ENCODE results near the gene CAMP.
A peak's percentile ranks its signal among the peaks of the same experiment; 100 is the strongest.

Gene CAMP

DNA sequence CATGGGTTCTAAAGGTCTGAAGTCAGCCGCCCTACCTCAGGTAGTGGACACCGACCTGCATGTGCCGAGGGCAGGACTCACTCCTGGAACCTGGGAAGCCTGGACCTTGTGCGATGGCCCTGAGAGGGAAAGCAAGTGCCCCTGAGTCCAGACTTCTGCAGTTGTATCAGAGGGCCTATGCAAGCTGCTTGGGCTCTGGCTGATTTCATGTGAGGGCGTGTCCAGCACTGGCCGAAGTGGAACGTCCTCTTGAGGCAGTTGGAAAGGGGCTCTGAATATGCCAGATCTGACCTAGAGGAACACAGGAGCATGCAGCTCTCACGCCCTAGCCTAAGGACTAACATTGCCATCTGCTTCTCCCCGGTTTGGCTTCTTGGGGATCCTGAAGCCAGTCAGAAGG, 2.5 kb upstream of the CAMP start:
- no peak for DNase-seq (ENCODE audit: insufficient read length, low spot score)
- FAIRE-seq, result no peak
- TF ChIP-seq, protein P1, sequence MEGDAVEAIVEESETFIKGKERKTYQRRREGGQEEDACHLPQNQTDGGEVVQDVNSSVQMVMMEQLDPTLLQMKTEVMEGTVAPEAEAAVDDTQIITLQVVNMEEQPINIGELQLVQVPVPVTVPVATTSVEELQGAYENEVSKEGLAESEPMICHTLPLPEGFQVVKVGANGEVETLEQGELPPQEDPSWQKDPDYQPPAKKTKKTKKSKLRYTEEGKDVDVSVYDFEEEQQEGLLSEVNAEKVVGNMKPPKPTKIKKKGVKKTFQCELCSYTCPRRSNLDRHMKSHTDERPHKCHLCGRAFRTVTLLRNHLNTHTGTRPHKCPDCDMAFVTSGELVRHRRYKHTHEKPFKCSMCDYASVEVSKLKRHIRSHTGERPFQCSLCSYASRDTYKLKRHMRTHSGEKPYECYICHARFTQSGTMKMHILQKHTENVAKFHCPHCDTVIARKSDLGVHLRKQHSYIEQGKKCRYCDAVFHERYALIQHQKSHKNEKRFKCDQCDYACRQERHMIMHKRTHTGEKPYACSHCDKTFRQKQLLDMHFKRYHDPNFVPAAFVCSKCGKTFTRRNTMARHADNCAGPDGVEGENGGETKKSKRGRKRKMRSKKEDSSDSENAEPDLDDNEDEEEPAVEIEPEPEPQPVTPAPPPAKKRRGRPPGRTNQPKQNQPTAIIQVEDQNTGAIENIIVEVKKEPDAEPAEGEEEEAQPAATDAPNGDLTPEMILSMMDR (IDR thresholded peaks at IDR 0.05; ENCODE audit: insufficient read depth, missing control alignments), result no peak

DNA sequence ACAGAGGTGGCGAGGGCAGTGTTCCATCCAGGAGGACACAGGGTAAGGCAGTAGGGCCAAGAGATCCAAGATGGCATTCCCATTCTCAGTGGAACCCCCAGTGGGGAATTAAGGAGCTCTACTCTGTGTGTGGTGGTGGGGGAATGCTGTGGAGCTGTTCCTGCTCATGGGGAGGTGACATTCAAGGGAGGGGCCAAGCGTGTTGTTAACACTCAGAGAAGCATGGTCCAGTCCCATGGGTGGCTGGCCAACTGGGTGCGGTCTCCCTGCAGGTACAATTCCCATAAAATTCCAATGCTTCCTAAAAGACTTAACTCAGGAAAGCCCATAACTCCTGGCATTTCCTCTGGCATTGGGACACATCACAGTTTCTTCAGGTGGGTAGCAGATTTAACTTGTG, 2.3 kb downstream of the CAMP start:
- FAIRE-seq (no peak), DNase-seq (ENCODE audit: insufficient read length, low spot score) (no peak)
- TF ChIP-seq, protein P1 (IDR thresholded peaks at IDR 0.05; ENCODE audit: insufficient read depth, missing control alignments), result no peak

DNA sequence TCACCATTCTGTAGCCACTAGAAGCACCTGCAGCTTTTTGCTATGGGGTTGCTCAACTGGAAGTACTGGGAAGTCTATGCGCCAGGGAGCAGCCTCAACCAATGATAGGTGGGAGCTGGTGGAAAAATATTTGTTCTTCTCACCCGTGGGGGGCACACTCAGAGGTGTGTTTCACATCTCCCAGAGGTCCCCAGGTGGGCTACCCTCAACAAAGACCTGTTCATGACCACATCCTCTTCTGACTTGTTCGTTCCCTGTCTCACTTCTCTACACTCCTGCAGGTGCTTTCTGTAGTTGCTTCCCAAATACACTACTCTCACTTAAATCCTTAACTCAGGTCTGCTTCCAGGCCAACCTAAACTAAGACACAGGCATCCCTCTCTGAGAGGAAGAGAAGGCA, 3.6 kb downstream of the CAMP start:
- no peak for DNase-seq (ENCODE audit: insufficient read length, low spot score)
- FAIRE-seq, result no peak
- TF ChIP-seq, protein P1 (IDR thresholded peaks at IDR 0.05; ENCODE audit: insufficient read depth, missing control alignments), result no peak

DNA sequence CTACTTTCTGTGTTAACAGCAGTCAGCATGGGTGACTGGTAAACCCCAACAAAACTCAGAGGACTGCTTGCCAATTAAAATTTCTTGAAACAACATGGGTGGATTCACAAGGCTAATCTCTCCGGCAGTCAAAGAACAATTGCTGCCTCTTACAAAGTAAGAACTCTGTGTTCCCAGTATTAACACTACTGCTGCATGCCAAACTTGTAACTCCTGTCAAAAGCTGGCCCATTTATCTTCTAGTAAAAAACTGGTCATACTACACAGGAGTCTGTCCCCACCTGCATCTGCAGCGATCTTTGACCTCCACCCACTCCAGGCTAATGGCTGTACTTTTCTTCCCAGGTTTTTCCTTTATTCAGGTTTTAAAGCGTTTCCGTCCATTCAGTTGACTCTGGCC, 8.9 kb downstream of the CAMP start:
- TF ChIP-seq, protein P1 (IDR thresholded peaks at IDR 0.05; ENCODE audit: insufficient read depth, missing control alignments), result no peak
- FAIRE-seq, result no peak
- DNase-seq (ENCODE audit: insufficient read length, low spot score), result no peak

DNA sequence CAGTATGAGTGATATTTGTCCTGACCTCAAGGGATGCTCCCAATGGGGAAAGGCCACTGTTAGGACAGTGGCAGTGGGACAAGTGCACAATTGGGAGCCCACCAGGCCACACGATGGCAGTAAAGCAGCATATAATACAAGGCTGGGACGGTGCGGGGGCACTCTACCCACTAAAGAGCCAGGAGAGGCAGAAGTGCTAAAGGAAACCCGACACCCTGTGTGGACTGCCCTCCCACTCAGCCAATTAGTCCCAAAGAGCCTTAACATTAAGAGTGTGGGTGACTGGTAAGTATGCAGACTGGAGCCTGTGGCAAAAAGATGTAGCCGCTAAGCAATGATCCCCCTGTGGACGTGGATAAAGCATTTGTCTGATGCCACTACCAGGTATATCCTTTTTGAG, 9.4 kb downstream of the CAMP start:
- DNase-seq (ENCODE audit: insufficient read length, low spot score) (peak; percentile 51), FAIRE-seq (peak; percentile 68)
- TF ChIP-seq, protein P1 (IDR thresholded peaks at IDR 0.05; ENCODE audit: insufficient read depth, missing control alignments), result peak; percentile 88

DNA sequence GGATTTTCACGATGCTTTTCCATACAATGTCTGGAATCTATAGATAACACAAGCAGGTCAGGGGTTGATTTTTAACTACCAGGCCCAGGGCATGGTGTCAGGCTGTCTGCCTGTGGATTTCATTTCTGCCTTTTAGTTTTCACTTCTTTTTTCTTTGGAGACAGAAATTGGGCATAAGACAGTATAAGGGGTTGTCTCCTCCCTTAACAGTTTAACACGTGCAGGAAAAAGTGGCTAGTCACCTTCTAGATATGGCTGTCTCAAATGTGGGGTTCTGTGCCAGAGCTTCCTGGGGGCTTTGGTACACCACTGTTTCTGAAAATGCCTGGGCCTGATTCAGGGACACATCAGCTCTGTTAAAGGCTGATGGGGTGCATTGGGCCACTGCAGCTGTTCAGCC, 10.2 kb downstream of the CAMP start:
- TF ChIP-seq, protein P1 (IDR thresholded peaks at IDR 0.05; ENCODE audit: insufficient read depth, missing control alignments), result no peak
- no peak for FAIRE-seq
- no peak for DNase-seq (ENCODE audit: insufficient read length, low spot score)

DNA sequence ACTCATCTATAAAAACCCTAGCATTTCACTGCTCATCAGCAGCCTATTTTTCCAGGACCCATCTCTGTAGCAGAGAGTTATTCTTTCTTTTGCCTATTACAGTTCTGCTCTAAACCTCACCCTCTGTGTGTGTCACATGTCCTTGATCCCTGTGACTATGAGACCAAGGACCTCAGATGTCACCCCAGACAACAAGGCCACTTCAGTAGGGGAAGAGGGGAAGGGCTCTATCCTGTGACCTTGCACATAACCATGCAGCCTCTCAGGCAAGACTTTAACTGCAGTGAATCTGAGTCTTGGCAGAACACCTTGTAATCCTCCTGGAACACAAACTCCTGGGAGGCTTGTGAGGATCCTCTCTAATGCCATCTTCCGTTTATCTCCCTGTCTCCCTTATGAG, 13.2 kb downstream of the CAMP start:
- TF ChIP-seq, protein P1 (IDR thresholded peaks at IDR 0.05; ENCODE audit: insufficient read depth, missing control alignments), result no peak
- DNase-seq (ENCODE audit: insufficient read length, low spot score) (no peak), FAIRE-seq (no peak)
